IMR-90 (cell line): ENCODE measurements around the gene BRD8. TPM values are rescaled to one million over a fixed set of nuclear protein-coding genes. Genes with fewer than 3 reads are reported as not detected.

Experiments used
- ATAC-seq: fragments of 200-7000 bp; cut with Tn5 transposase; 2 replicates; pipeline ENCODE4 v1.9.1; 2020; ENCODE audit warnings: low read depth, mild to moderate bottlenecking, moderate library complexity
- BruUV-seq: library from RNA; stranded (reverse); fragments of 400-500 nt; replicated peaks from 2 replicates; lab custom pipeline; 2021; lab: Mats Ljungman, UMichigan
- CTCF ChIA-PET: fragments of 300-600 bp; formaldehyde crosslinking; extraction: SDS; loops from one replicate; lab custom pipeline; 2021; ENCODE audit warnings: antibody characterized with exemption; lab: Yijun Ruan, JAX
- POLR2A ChIA-PET: fragments of 300-600 bp; sonication (Branson Sonifier 250); formaldehyde crosslinking; loops from one replicate; lab custom pipeline; 2022; ENCODE audit warnings: antibody characterized with exemption; ENCODE audit not compliant: unreplicated experiment; lab: Charles Lee
- DNase-seq: peaks from one replicate; pipeline ENCODE4 v3.0.0; 2013
- H2AFZ ChIP-seq: replicated peaks from 2 replicates; pipeline ENCODE3; 2013; ENCODE audit warnings: low read length, mild to moderate bottlenecking; ENCODE audit not compliant: poor library complexity
- H2AK5ac ChIP-seq: 2 replicates; pipeline ENCODE4 v1.6.1; 2013; ENCODE audit warnings: low read depth, low read length, inconsistent platforms
- H2AK9ac ChIP-seq: replicated peaks from 2 replicates; pipeline ENCODE3; 2013; ENCODE audit warnings: mild to moderate bottlenecking, low read depth, low read length, moderate library complexity; ENCODE audit not compliant: poor library complexity
- H2BK120ac ChIP-seq: 2 replicates; pipeline ENCODE4 v1.6.1; 2013; ENCODE audit warnings: low read depth, low read length, inconsistent platforms
- H2BK15ac ChIP-seq: 3 replicates; pipeline ENCODE4 v1.6.1; 2013; ENCODE audit warnings: low read depth, low read length, inconsistent platforms
- H2BK20ac ChIP-seq: 2 replicates; pipeline ENCODE4 v1.6.1; 2013; ENCODE audit warnings: low read depth, mild to moderate bottlenecking, inconsistent platforms, low read length, moderate library complexity
- H2BK5ac ChIP-seq: 2 replicates; pipeline ENCODE4 v1.6.1; 2013; ENCODE audit warnings: mild to moderate bottlenecking, low read depth, low read length, inconsistent platforms; ENCODE audit not compliant: poor library complexity, severe bottlenecking
- H3K14ac ChIP-seq: replicated peaks from 2 replicates; pipeline ENCODE4 v1.6.1; 2013; ENCODE audit warnings: low read depth, low read length, inconsistent platforms
- H3K18ac ChIP-seq: 2 replicates; pipeline ENCODE4 v1.6.1; 2013; ENCODE audit warnings: low read depth, low read length, control low read depth
- H3K23ac ChIP-seq: 2 replicates; pipeline ENCODE4 v1.6.1; 2013; ENCODE audit warnings: low read depth, low read length, inconsistent platforms
- H3K27ac ChIP-seq: 2 replicates; pipeline ENCODE4 v1.5.1; 2013; ENCODE audit warnings: mild to moderate bottlenecking, control low read depth, low read length; ENCODE audit not compliant: insufficient read depth
- H3K27me3 ChIP-seq: 2 replicates; pipeline ENCODE4 v1.6.1; 2013; ENCODE audit warnings: low read length; ENCODE audit not compliant: control insufficient read depth, insufficient read depth
- H3K36me3 ChIP-seq: 2 replicates; pipeline ENCODE4 v1.6.1; 2013; ENCODE audit warnings: low read length, mixed read lengths; ENCODE audit not compliant: control insufficient read depth, insufficient read depth
- H3K4ac ChIP-seq: 2 replicates; pipeline ENCODE4 v1.6.1; 2013; ENCODE audit warnings: low read depth, low read length, inconsistent platforms
- H3K4me1 ChIP-seq: 2 replicates; pipeline ENCODE4 v1.6.1; 2013; ENCODE audit warnings: low read length, mixed read lengths; ENCODE audit not compliant: control insufficient read depth, insufficient read depth
- H3K4me2 ChIP-seq: 2 replicates; pipeline ENCODE4 v1.6.1; 2013; ENCODE audit warnings: low read depth, mild to moderate bottlenecking, control low read depth, low read length, moderate library complexity
- H3K4me3 ChIP-seq: 2 replicates; pipeline ENCODE4 v1.5.1; 2013; ENCODE audit warnings: low read depth, mild to moderate bottlenecking, control low read depth, low read length, moderate library complexity; ENCODE audit not compliant: insufficient read depth
- H3K56ac ChIP-seq: 2 replicates; pipeline ENCODE4 v1.6.1; 2013; ENCODE audit warnings: low read length, inconsistent platforms; ENCODE audit not compliant: insufficient read depth; ENCODE audit errors: extremely low read depth
- H3K79me1 ChIP-seq, 2 experiments: 2 replicates each; pipeline ENCODE4 v1.6.1; 2013; ENCODE audit warnings: low read length in 2 of 2, inconsistent platforms in 1 of 2, low read depth in 1 of 2
- H3K9ac ChIP-seq: 2 replicates; pipeline ENCODE4 v1.6.1; 2013; ENCODE audit warnings: low read depth, low read length, control low read depth
- H3K9me1 ChIP-seq: 2 replicates; pipeline ENCODE4 v1.6.1; 2013; ENCODE audit warnings: low read length, inconsistent platforms; ENCODE audit not compliant: insufficient read depth
- H3K9me3 ChIP-seq: 2 replicates; pipeline ENCODE4 v1.6.1; 2013; ENCODE audit warnings: low read length; ENCODE audit not compliant: control insufficient read depth, insufficient read depth
- H4K20me1 ChIP-seq: 2 replicates; pipeline ENCODE4 v1.6.1; 2013; ENCODE audit warnings: low read length, inconsistent platforms; ENCODE audit not compliant: insufficient read depth
- H4K5ac ChIP-seq: 2 replicates; pipeline ENCODE4 v1.6.1; 2013; ENCODE audit warnings: mild to moderate bottlenecking, low read depth, low read length, control low read depth
- H4K8ac ChIP-seq, 2 experiments: 2 replicates each; pipeline ENCODE4 v1.6.1; 2013; ENCODE audit warnings: low read depth in 2 of 2, low read length in 2 of 2, control low read depth in 1 of 2, inconsistent platforms in 1 of 2
- H4K91ac ChIP-seq: 2 replicates; pipeline ENCODE4 v1.6.1; 2013; ENCODE audit warnings: low read depth, low read length, inconsistent platforms; ENCODE audit not compliant: insufficient read depth
- BHLHE40 ChIP-seq: fragments of 150-350 bp; IDR thresholded peaks from 2 replicates; pipeline ENCODE4 v1.6.1; 2016; ENCODE audit warnings: mild to moderate bottlenecking, low read depth, low read length
- CEBPB ChIP-seq: IDR thresholded peaks from 2 replicates; pipeline ENCODE4 v1.6.1; 2012; ENCODE audit warnings: low read depth, low read length, improper control_type of control experiment
- CHD1 ChIP-seq: IDR thresholded peaks from 2 replicates; pipeline ENCODE4 v1.6.1; 2012; ENCODE audit warnings: low read depth, low read length, improper control_type of control experiment
- CTCF ChIP-seq: conservative IDR thresholded peaks from 2 replicates; pipeline ENCODE4 v1.5.1; 2012; ENCODE audit warnings: mild to moderate bottlenecking, low read depth, low read length, improper control_type of control experiment
- MAZ ChIP-seq: IDR thresholded peaks from 2 replicates; pipeline ENCODE4 v1.6.1; 2012; ENCODE audit warnings: low read depth, mild to moderate bottlenecking, low read length, improper control_type of control experiment, moderate library complexity, borderline replicate concordance
- MXI1 ChIP-seq: IDR thresholded peaks from 2 replicates; pipeline ENCODE4 v1.6.1; 2012; ENCODE audit warnings: low read depth, mild to moderate bottlenecking, low read length, moderate library complexity, borderline replicate concordance
- POLR2A ChIP-seq: IDR thresholded peaks from 2 replicates; pipeline ENCODE4 v1.6.1; 2012; ENCODE audit warnings: mild to moderate bottlenecking, low read depth, low read length
- RAD21 ChIP-seq: IDR thresholded peaks from 2 replicates; pipeline ENCODE4 v1.6.1; 2012; ENCODE audit warnings: low read length, improper control_type of control experiment
- RCOR1 ChIP-seq: IDR thresholded peaks from 2 replicates; pipeline ENCODE4 v1.6.1; 2012; ENCODE audit warnings: mild to moderate bottlenecking, low read length, improper control_type of control experiment; ENCODE audit not compliant: insufficient replicate concordance
- WGBS, 2 experiments: methylation state at CpG; one replicate each; pipeline versions ENCODE4 v1.1.5 to v1.1.7; 2013; ENCODE audit warnings: missing lambda C conversion rate in 2 of 2; ENCODE audit not compliant: insufficient read length in 1 of 2; ENCODE audit errors: extremely low coverage in 2 of 2; 5-methylcytosine and 5-hydroxymethylcytosine counted together
- dilution Hi-C: fragments of 300-500 bp; cut with HindIII; formaldehyde crosslinking; loops from one replicate; pipeline ENCODE4 v1.14.3; 2018; ENCODE audit warnings: low sequenced_read_pairs; ENCODE audit not compliant: unreplicated experiment
- in situ Hi-C: fragments of 300-500 bp; cut with MboI; formaldehyde crosslinking; loops from 3 replicates; pipeline ENCODE4 v1.14.3; 2019; ENCODE audit warnings: low sequenced_read_pairs, inconsistent platforms, mixed read lengths
- intact Hi-C: fragments of 100-400 bp; cut with micrococcal nuclease; formaldehyde crosslinking; loops from 2 replicates; pipeline ENCODE4 v1.10.0; 2022
- polyA plus RNA-seq, 3 experiments: library from polyadenylated mRNA; depleted of rRNA; stranded (reverse); fragments of >200 nt; gene quantifications; 2 replicates each; pipeline ENCODE4 v1.2.3, GENCODE V29; 2012; ENCODE audit warnings: low replicate concordance in 1 of 3
- total RNA-seq: library from RNA; depleted of rRNA; stranded (reverse); fragments of >200 nt; gene quantifications from 2 replicates; pipeline ENCODE4 v1.2.3, GENCODE V29; 2012
- TF ChIP-seq, protein P1 (sequence below): fragments of 150-350 bp; IDR thresholded peaks from 2 replicates; pipeline ENCODE4 v1.6.1; 2017; ENCODE audit warnings: mild to moderate bottlenecking, antibody characterized with exemption, low read length, low read depth

BRD8 gene
- total and polyA plus RNA-seq, 2 of the 4 experiments (the other 2 are of a cell fraction), result 36.9 to 43.6 TPM

GRCh38 chr5:138111937-138112336 lies 66.5 kb downstream of the BRD8 start:
- no peaks in the 10 kb centered on the region for H4K20me1 ChIP-seq
- ATAC-seq, result peak; percentile 32; the same call in 1 of the 2 replicates
- H3K4me2 ChIP-seq, result no peak overlapping the region
- H3K14ac ChIP-seq, result no peak overlapping the region
- no peak overlapping the region for H2BK20ac ChIP-seq
- no peak overlapping the region for H3K4ac ChIP-seq
- H2AK5ac ChIP-seq, result no peak overlapping the region
- H4K8ac ChIP-seq, result no peak overlapping the region
- H3K27ac ChIP-seq, result no peak overlapping the region
- no peaks in the 10 kb centered on the region for H3K9me1 ChIP-seq
- intact Hi-C loops, result no loop called here
- no peak overlapping the region for H3K56ac ChIP-seq
- no peak overlapping the region for H3K9ac ChIP-seq
- peak; percentile 8 for DNase-seq
- H3K9me3 ChIP-seq, result no peaks in the 10 kb centered on the region
- no peak overlapping the region for H3K18ac ChIP-seq
- H4K91ac ChIP-seq, result no peak overlapping the region
- CTCF ChIA-PET, result interaction anchor here (1.2 kb wide), 1 partner anchor 22 kb away, joined by 4 read pairs; no protein-coding TSS in a partner anchor
- H2BK15ac ChIP-seq, result no peak overlapping the region
- H3K79me1 ChIP-seq, result no peaks in the 10 kb centered on the region
- no peak overlapping the region for H2AK9ac ChIP-seq
- H3K36me3 ChIP-seq, result no peaks in the 10 kb centered on the region
- in situ Hi-C loops, result no loop called here
- H2BK120ac ChIP-seq, result no peak overlapping the region
- no peak overlapping the region for H3K23ac ChIP-seq
- no peak overlapping the region for H2AFZ ChIP-seq
- H3K27me3 ChIP-seq, result peaks cover 4% of the 10 kb centered on the region
- no CpG with 5 or more reads among the region's 1 CpG for WGBS, 2 experiments
- H3K4me1 ChIP-seq, result no peaks in the 10 kb centered on the region
- POLR2A ChIA-PET, result no interaction called here
- no peak overlapping the region for H4K5ac ChIP-seq
- H3K4me3 ChIP-seq, result no peak overlapping the region
- no TSS peak for BruUV-seq
- H2BK5ac ChIP-seq, result no peak overlapping the region
- dilution Hi-C loops, result no loop called here
- TF ChIP-seq CHD1, result no peak
- TF ChIP-seq BHLHE40, result no peak
- no peak for TF ChIP-seq RCOR1
- no peak for TF ChIP-seq CTCF
- TF ChIP-seq MXI1, result no peak
- TF ChIP-seq CEBPB, result no peak
- no peak for TF ChIP-seq RAD21
- no peak for TF ChIP-seq MAZ
- TF ChIP-seq, protein P1, sequence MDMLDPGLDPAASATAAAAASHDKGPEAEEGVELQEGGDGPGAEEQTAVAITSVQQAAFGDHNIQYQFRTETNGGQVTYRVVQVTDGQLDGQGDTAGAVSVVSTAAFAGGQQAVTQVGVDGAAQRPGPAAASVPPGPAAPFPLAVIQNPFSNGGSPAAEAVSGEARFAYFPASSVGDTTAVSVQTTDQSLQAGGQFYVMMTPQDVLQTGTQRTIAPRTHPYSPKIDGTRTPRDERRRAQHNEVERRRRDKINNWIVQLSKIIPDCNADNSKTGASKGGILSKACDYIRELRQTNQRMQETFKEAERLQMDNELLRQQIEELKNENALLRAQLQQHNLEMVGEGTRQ, result no peak
- no peak for TF ChIP-seq POLR2A
